HEK293 (cell line): Measurements from ENCODE around the gene ZGLP1.

Experiments
- BCL11A ChIP-seq: fragments of 450-650 bp; formaldehyde crosslinking; IDR thresholded peaks from 2 replicates; pipeline ENCODE4 v1.5.1; 2016; ENCODE audit warnings: low read depth, missing biosample characterization, missing genetic modification characterization
- GFI1B ChIP-seq: fragments of 450-650 bp; formaldehyde crosslinking; IDR thresholded peaks from 2 replicates; pipeline ENCODE4 v1.5.1; 2016; ENCODE audit warnings: missing biosample characterization, missing genetic modification characterization
- KLF9 ChIP-seq: fragments of 450-650 bp; formaldehyde crosslinking; IDR thresholded peaks from 2 replicates; pipeline ENCODE4 v1.5.1; 2016; ENCODE audit warnings: missing biosample characterization, missing genetic modification characterization, low read depth
- YY2 ChIP-seq: fragments of 450-650 bp; formaldehyde crosslinking; IDR thresholded peaks from 2 replicates; pipeline ENCODE4 v1.5.1; 2016; ENCODE audit warnings: missing biosample characterization, missing genetic modification characterization
- ZEB2 ChIP-seq: fragments of 450-650 bp; formaldehyde crosslinking; IDR thresholded peaks from 2 replicates; pipeline ENCODE4 v1.5.1; 2016; ENCODE audit warnings: missing biosample characterization, missing genetic modification characterization
- ZFHX2 ChIP-seq: fragments of 450-650 bp; formaldehyde crosslinking; conservative IDR thresholded peaks from 2 replicates; pipeline ENCODE4 v1.5.1; 2016; ENCODE audit warnings: missing biosample characterization, missing genetic modification characterization
- ZFP41 ChIP-seq: fragments of 450-650 bp; formaldehyde crosslinking; IDR thresholded peaks from 2 replicates; pipeline ENCODE4 v1.5.1; 2016; ENCODE audit warnings: missing biosample characterization, missing genetic modification characterization, borderline replicate concordance
- ZFP69B ChIP-seq: fragments of 450-650 bp; formaldehyde crosslinking; IDR thresholded peaks from 2 replicates; pipeline ENCODE4 v1.5.1; 2016; ENCODE audit warnings: missing biosample characterization, missing genetic modification characterization
- ZNF133 ChIP-seq: fragments of 450-650 bp; formaldehyde crosslinking; IDR thresholded peaks from 2 replicates; pipeline ENCODE4 v1.5.1; 2016; ENCODE audit warnings: missing biosample characterization, missing genetic modification characterization
- ZNF175 ChIP-seq: fragments of 450-650 bp; formaldehyde crosslinking; IDR thresholded peaks from 2 replicates; pipeline ENCODE4 v1.5.1; 2016; ENCODE audit warnings: missing biosample characterization, missing genetic modification characterization
- ZNF501 ChIP-seq: fragments of 450-650 bp; formaldehyde crosslinking; IDR thresholded peaks from 2 replicates; pipeline ENCODE4 v1.5.1; 2016; ENCODE audit warnings: missing biosample characterization, missing genetic modification characterization
- ZNF560 ChIP-seq: fragments of 450-650 bp; formaldehyde crosslinking; IDR thresholded peaks from 2 replicates; pipeline ENCODE4 v1.5.1; 2017; ENCODE audit warnings: missing biosample characterization, missing genetic modification characterization, borderline replicate concordance
- ZNF830 ChIP-seq: fragments of 450-650 bp; IDR thresholded peaks from 2 replicates; pipeline ENCODE4 v1.5.0; 2018; ENCODE audit warnings: missing biosample characterization, missing genetic modification characterization, low read depth, mild to moderate bottlenecking, moderate library complexity
- TF ChIP-seq, protein P1 (sequence below): fragments of 450-650 bp; formaldehyde crosslinking; IDR thresholded peaks from 2 replicates; pipeline ENCODE4 v1.5.1; 2016; ENCODE audit warnings: missing biosample characterization, missing genetic modification characterization
- TF ChIP-seq, protein P2 (sequence below): fragments of 450-650 bp; formaldehyde crosslinking; IDR thresholded peaks from 2 replicates; pipeline ENCODE4 v1.5.1; 2016; ENCODE audit warnings: missing biosample characterization, missing genetic modification characterization
- TF ChIP-seq, protein P3 (sequence below): fragments of 450-650 bp; formaldehyde crosslinking; IDR thresholded peaks from 2 replicates; pipeline ENCODE4 v1.5.1; 2016; ENCODE audit warnings: missing biosample characterization, missing genetic modification characterization
- TF ChIP-seq, protein P4 (sequence below): fragments of 450-650 bp; formaldehyde crosslinking; IDR thresholded peaks from 2 replicates; pipeline ENCODE4 v1.5.1; 2016; ENCODE audit warnings: missing biosample characterization, missing genetic modification characterization
- TF ChIP-seq, protein P5 (sequence below): fragments of 450-650 bp; formaldehyde crosslinking; IDR thresholded peaks from 2 replicates; pipeline ENCODE4 v1.5.1; 2016; ENCODE audit warnings: missing biosample characterization, missing genetic modification characterization
- TF ChIP-seq, protein P6 (sequence below): fragments of 450-650 bp; formaldehyde crosslinking; IDR thresholded peaks from 2 replicates; pipeline ENCODE4 v1.5.1; 2017; ENCODE audit warnings: missing biosample characterization, missing genetic modification characterization
- TF ChIP-seq, protein P7 (sequence below): fragments of 450-650 bp; formaldehyde crosslinking; IDR thresholded peaks from 2 replicates; pipeline ENCODE4 v1.5.1; 2016; ENCODE audit warnings: missing biosample characterization, missing genetic modification characterization, low read depth

The ZGLP1 gene

DNA sequence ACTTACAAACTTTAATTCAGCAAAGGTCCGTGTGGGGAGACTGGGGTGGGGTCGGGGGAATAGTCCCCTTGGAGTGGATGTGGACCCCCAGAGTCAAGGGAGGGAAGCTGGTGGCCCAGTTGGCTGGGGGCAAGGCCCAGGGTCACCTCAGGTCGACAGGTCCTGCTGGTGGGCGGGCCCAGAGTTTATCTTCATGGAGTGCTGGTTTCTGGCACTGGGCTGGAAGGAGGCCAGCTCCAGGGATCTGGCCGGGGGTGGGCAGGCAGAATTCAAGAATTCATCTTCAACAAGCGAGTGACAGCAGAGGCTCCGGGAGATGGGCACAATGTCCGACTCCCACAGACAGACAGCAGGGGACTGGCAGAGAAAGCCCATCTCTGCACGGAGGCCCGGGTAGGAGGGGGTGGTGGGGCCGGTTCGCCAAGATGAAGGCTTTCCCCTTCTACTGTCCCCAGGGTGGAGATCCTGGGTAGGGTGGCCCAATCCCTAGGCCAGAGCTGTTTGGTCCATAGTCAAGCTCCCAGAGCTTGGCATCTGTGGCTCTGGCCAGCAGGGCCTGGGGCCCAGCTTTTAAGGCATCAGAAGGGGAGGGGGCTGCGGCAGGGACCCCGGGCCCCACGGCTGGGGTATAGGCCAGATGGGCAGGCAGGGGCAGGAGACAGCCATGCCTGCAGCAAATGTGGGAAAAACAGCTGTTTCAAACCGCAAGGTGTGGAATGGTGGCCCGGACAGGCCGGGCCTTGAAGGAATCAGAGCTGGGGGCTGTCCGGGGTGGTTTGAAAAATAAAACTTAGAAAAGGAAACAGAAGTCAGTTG lies 6.8 kb upstream of the ZGLP1 start (continued):
- TF ChIP-seq, protein P1, sequence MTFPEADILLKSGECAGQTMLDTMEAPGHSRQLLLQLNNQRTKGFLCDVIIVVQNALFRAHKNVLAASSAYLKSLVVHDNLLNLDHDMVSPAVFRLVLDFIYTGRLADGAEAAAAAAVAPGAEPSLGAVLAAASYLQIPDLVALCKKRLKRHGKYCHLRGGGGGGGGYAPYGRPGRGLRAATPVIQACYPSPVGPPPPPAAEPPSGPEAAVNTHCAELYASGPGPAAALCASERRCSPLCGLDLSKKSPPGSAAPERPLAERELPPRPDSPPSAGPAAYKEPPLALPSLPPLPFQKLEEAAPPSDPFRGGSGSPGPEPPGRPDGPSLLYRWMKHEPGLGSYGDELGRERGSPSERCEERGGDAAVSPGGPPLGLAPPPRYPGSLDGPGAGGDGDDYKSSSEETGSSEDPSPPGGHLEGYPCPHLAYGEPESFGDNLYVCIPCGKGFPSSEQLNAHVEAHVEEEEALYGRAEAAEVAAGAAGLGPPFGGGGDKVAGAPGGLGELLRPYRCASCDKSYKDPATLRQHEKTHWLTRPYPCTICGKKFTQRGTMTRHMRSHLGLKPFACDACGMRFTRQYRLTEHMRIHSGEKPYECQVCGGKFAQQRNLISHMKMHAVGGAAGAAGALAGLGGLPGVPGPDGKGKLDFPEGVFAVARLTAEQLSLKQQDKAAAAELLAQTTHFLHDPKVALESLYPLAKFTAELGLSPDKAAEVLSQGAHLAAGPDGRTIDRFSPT (tag by site-specific recombination): peak; percentile 16; the same call in 1 of the 2 replicates
- TF ChIP-seq, protein P2, sequence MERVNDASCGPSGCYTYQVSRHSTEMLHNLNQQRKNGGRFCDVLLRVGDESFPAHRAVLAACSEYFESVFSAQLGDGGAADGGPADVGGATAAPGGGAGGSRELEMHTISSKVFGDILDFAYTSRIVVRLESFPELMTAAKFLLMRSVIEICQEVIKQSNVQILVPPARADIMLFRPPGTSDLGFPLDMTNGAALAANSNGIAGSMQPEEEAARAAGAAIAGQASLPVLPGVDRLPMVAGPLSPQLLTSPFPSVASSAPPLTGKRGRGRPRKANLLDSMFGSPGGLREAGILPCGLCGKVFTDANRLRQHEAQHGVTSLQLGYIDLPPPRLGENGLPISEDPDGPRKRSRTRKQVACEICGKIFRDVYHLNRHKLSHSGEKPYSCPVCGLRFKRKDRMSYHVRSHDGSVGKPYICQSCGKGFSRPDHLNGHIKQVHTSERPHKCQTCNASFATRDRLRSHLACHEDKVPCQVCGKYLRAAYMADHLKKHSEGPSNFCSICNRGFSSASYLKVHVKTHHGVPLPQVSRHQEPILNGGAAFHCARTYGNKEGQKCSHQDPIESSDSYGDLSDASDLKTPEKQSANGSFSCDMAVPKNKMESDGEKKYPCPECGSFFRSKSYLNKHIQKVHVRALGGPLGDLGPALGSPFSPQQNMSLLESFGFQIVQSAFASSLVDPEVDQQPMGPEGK (tag by site-specific recombination): 0 out of 2 replicates have a peak, but pooled peaks have one; percentile 42
- TF ChIP-seq, protein P3, sequence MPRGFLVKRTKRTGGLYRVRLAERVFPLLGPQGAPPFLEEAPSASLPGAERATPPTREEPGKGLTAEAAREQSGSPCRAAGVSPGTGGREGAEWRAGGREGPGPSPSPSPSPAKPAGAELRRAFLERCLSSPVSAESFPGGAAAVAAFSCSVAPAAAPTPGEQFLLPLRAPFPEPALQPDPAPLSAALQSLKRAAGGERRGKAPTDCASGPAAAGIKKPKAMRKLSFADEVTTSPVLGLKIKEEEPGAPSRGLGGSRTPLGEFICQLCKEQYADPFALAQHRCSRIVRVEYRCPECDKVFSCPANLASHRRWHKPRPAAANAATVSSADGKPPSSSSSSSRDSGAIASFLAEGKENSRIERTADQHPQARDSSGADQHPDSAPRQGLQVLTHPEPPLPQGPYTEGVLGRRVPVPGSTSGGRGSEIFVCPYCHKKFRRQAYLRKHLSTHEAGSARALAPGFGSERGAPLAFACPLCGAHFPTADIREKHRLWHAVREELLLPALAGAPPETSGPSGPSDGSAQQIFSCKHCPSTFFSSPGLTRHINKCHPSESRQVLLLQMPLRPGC (tag by site-specific recombination): no peak
- TF ChIP-seq KLF9 (no peak), ZFP41 (no peak), ZNF133 (tag by site-specific recombination) (no peak), BCL11A (tag by site-specific recombination) (no peak), ZFP69B (tag by site-specific recombination) (no peak; the same call in 1 of the 2 replicates), ZNF175 (tag by site-specific recombination) (no peak), ZEB2 (tag by site-specific recombination) (0 out of 2 replicates have a peak, but pooled peaks have one; percentile 8), ZNF560 (tag by site-specific recombination) (no peak), ZFHX2 (tag by site-specific recombination) (0 out of 2 replicates have a peak, but pooled peaks have one; percentile 24), YY2 (tag by site-specific recombination) (no peak), ZNF830 (no peak), GFI1B (no peak), ZNF501 (tag by site-specific recombination) (no peak)
- TF ChIP-seq, protein P4, sequence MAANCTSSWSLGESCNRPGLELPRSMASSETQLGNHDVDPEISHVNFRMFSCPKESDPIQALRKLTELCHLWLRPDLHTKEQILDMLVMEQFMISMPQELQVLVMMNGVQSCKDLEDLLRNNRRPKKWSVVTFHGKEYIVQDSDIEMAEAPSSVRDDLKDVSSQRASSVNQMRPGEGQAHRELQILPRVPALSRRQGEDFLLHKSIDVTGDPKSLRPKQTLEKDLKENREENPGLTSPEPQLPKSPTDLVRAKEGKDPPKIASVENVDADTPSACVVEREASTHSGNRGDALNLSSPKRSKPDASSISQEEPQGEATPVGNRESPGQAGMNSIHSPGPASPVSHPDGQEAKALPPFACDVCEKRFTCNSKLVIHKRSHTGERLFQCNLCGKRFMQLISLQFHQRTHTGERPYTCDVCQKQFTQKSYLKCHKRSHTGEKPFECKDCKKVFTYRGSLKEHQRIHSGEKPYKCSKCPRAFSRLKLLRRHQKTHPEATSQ (tag by site-specific recombination): no peak
- TF ChIP-seq, protein P5, sequence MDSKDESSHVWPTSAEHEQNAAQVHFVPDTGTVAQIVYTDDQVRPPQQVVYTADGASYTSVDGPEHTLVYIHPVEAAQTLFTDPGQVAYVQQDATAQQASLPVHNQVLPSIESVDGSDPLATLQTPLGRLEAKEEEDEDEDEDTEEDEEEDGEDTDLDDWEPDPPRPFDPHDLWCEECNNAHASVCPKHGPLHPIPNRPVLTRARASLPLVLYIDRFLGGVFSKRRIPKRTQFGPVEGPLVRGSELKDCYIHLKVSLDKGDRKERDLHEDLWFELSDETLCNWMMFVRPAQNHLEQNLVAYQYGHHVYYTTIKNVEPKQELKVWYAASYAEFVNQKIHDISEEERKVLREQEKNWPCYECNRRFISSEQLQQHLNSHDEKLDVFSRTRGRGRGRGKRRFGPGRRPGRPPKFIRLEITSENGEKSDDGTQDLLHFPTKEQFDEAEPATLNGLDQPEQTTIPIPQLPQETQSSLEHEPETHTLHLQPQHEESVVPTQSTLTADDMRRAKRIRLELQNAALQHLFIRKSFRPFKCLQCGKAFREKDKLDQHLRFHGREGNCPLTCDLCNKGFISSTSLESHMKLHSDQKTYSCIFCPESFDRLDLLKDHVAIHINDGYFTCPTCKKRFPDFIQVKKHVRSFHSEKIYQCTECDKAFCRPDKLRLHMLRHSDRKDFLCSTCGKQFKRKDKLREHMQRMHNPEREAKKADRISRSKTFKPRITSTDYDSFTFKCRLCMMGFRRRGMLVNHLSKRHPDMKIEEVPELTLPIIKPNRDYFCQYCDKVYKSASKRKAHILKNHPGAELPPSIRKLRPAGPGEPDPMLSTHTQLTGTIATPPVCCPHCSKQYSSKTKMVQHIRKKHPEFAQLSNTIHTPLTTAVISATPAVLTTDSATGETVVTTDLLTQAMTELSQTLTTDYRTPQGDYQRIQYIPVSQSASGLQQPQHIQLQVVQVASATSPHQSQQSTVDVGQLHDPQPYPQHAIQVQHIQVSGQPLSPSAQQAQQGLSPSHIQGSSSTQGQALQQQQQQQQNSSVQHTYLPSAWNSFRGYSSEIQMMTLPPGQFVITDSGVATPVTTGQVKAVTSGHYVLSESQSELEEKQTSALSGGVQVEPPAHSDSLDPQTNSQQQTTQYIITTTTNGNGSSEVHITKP: peak; percentile 43
- TF ChIP-seq, protein P6, sequence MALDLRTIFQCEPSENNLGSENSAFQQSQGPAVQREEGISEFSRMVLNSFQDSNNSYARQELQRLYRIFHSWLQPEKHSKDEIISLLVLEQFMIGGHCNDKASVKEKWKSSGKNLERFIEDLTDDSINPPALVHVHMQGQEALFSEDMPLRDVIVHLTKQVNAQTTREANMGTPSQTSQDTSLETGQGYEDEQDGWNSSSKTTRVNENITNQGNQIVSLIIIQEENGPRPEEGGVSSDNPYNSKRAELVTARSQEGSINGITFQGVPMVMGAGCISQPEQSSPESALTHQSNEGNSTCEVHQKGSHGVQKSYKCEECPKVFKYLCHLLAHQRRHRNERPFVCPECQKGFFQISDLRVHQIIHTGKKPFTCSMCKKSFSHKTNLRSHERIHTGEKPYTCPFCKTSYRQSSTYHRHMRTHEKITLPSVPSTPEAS (tag by site-specific recombination): no peak
- TF ChIP-seq, protein P7, sequence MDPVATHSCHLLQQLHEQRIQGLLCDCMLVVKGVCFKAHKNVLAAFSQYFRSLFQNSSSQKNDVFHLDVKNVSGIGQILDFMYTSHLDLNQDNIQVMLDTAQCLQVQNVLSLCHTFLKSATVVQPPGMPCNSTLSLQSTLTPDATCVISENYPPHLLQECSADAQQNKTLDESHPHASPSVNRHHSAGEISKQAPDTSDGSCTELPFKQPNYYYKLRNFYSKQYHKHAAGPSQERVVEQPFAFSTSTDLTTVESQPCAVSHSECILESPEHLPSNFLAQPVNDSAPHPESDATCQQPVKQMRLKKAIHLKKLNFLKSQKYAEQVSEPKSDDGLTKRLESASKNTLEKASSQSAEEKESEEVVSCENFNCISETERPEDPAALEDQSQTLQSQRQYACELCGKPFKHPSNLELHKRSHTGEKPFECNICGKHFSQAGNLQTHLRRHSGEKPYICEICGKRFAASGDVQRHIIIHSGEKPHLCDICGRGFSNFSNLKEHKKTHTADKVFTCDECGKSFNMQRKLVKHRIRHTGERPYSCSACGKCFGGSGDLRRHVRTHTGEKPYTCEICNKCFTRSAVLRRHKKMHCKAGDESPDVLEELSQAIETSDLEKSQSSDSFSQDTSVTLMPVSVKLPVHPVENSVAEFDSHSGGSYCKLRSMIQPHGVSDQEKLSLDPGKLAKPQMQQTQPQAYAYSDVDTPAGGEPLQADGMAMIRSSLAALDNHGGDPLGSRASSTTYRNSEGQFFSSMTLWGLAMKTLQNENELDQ (tag by site-specific recombination): no peak
